HEK293 (cell line): ENCODE data around the gene GAS7.

Experiments
- HOXC10 ChIP-seq: sonication (generic); formaldehyde crosslinking; IDR thresholded peaks from 2 replicates; pipeline ENCODE4 v1.8.1; 2023; ENCODE audit warnings: mild to moderate bottlenecking, missing genetic modification reagents
- KLF17 ChIP-seq: fragments of 450-650 bp; formaldehyde crosslinking; IDR thresholded peaks from 2 replicates; pipeline ENCODE4 v1.5.1; 2016; ENCODE audit warnings: missing biosample characterization, missing genetic modification characterization
- KLF8 ChIP-seq: fragments of 450-650 bp; formaldehyde crosslinking; IDR thresholded peaks from 2 replicates; pipeline ENCODE4 v1.5.1; 2016; ENCODE audit warnings: missing biosample characterization, missing genetic modification characterization
- KLF9 ChIP-seq: fragments of 450-650 bp; formaldehyde crosslinking; IDR thresholded peaks from 2 replicates; pipeline ENCODE4 v1.5.1; 2016; ENCODE audit warnings: missing biosample characterization, missing genetic modification characterization, low read depth
- MYNN ChIP-seq: fragments of 450-650 bp; formaldehyde crosslinking; IDR thresholded peaks from 2 replicates; pipeline ENCODE4 v1.5.1; 2016; ENCODE audit warnings: missing biosample characterization, missing genetic modification characterization, borderline replicate concordance
- ZBTB11 ChIP-seq: fragments of 450-650 bp; formaldehyde crosslinking; conservative IDR thresholded peaks from 2 replicates; pipeline ENCODE4 v1.5.1; 2016; ENCODE audit warnings: low read depth, missing biosample characterization, missing genetic modification characterization
- ZFHX2 ChIP-seq: fragments of 450-650 bp; formaldehyde crosslinking; conservative IDR thresholded peaks from 2 replicates; pipeline ENCODE4 v1.5.1; 2016; ENCODE audit warnings: missing biosample characterization, missing genetic modification characterization
- ZFP37 ChIP-seq: fragments of 450-650 bp; formaldehyde crosslinking; IDR thresholded peaks from 2 replicates; pipeline ENCODE4 v1.5.1; 2016; ENCODE audit warnings: missing biosample characterization, missing genetic modification characterization
- ZNF121 ChIP-seq: fragments of 450-650 bp; formaldehyde crosslinking; IDR thresholded peaks from 2 replicates; pipeline ENCODE4 v1.5.1; 2016; ENCODE audit warnings: missing biosample characterization, missing genetic modification characterization
- ZNF16 ChIP-seq: fragments of 450-650 bp; formaldehyde crosslinking; IDR thresholded peaks from 2 replicates; pipeline ENCODE4 v1.5.1; 2016; ENCODE audit warnings: low read depth, missing biosample characterization, missing genetic modification characterization
- ZNF23 ChIP-seq: fragments of 450-650 bp; formaldehyde crosslinking; IDR thresholded peaks from 2 replicates; pipeline ENCODE4 v1.5.1; 2016; ENCODE audit warnings: missing biosample characterization, missing genetic modification characterization, borderline replicate concordance
- ZNF239 ChIP-seq: fragments of 450-650 bp; formaldehyde crosslinking; IDR thresholded peaks from 2 replicates; pipeline ENCODE4 v1.5.1; 2016; ENCODE audit warnings: missing biosample characterization, missing genetic modification characterization
- ZNF248 ChIP-seq: fragments of 450-650 bp; formaldehyde crosslinking; IDR thresholded peaks from 2 replicates; pipeline ENCODE4 v1.5.1; 2017; ENCODE audit warnings: missing biosample characterization, missing genetic modification characterization
- ZNF292 ChIP-seq: fragments of 450-650 bp; formaldehyde crosslinking; IDR thresholded peaks from 2 replicates; pipeline ENCODE4 v1.5.1; 2016; ENCODE audit warnings: low read depth, missing biosample characterization, missing genetic modification characterization, borderline replicate concordance
- ZNF404 ChIP-seq: fragments of 450-650 bp; formaldehyde crosslinking; IDR thresholded peaks from 2 replicates; pipeline ENCODE4 v1.5.1; 2017; ENCODE audit warnings: missing biosample characterization, missing genetic modification characterization
- ZNF426 ChIP-seq: fragments of 450-650 bp; formaldehyde crosslinking; IDR thresholded peaks from 2 replicates; pipeline ENCODE4 v1.5.1; 2017; ENCODE audit warnings: missing biosample characterization, missing genetic modification characterization, mild to moderate bottlenecking, inconsistent platforms, moderate library complexity
- ZNF473 ChIP-seq: fragments of 450-650 bp; formaldehyde crosslinking; IDR thresholded peaks from 2 replicates; pipeline ENCODE4 v1.5.1; 2017; ENCODE audit warnings: missing biosample characterization, missing genetic modification characterization
- ZNF48 ChIP-seq: fragments of 450-650 bp; formaldehyde crosslinking; IDR thresholded peaks from 2 replicates; pipeline ENCODE4 v1.5.1; 2016; ENCODE audit warnings: missing biosample characterization, missing genetic modification characterization
- ZNF529 ChIP-seq: fragments of 450-650 bp; formaldehyde crosslinking; IDR thresholded peaks from 2 replicates; pipeline ENCODE4 v1.5.1; 2017; ENCODE audit warnings: missing genetic modification characterization, missing biosample characterization; ENCODE audit not compliant: insufficient replicate concordance
- ZNF530 ChIP-seq: fragments of 450-650 bp; formaldehyde crosslinking; IDR thresholded peaks from 2 replicates; pipeline ENCODE4 v1.5.1; 2016; ENCODE audit warnings: low read depth, missing biosample characterization, missing genetic modification characterization
- ZNF629 ChIP-seq: fragments of 450-650 bp; formaldehyde crosslinking; IDR thresholded peaks from 2 replicates; pipeline ENCODE4 v1.5.1; 2017; ENCODE audit warnings: missing biosample characterization, missing genetic modification characterization
- ZNF658 ChIP-seq: fragments of 450-650 bp; formaldehyde crosslinking; IDR thresholded peaks from 2 replicates; pipeline ENCODE4; 2016; ENCODE audit warnings: missing biosample characterization, missing genetic modification characterization
- ZNF664 ChIP-seq: fragments of 450-650 bp; formaldehyde crosslinking; IDR thresholded peaks from 2 replicates; pipeline ENCODE4 v1.5.1; 2016; ENCODE audit warnings: missing biosample characterization, missing genetic modification characterization
- ZNF76 ChIP-seq: fragments of 450-650 bp; formaldehyde crosslinking; IDR thresholded peaks from 2 replicates; pipeline ENCODE4; 2016; ENCODE audit warnings: low read depth, missing biosample characterization, missing genetic modification characterization, borderline replicate concordance
- ZSCAN30 ChIP-seq: fragments of 450-650 bp; IDR thresholded peaks from 2 replicates; pipeline ENCODE4 v1.5.1; 2018; ENCODE audit warnings: missing biosample characterization, mild to moderate bottlenecking, missing genetic modification characterization, moderate library complexity
- TF ChIP-seq, protein P1 (sequence below): fragments of 450-650 bp; formaldehyde crosslinking; IDR thresholded peaks from 2 replicates; pipeline ENCODE4 v1.5.1; 2016; ENCODE audit warnings: missing biosample characterization, missing genetic modification characterization
- TF ChIP-seq, protein P2 (sequence below): fragments of 450-650 bp; formaldehyde crosslinking; IDR thresholded peaks from 2 replicates; pipeline ENCODE4 v1.5.1; 2016; ENCODE audit warnings: missing biosample characterization, missing genetic modification characterization, borderline replicate concordance
- TF ChIP-seq, protein P3 (sequence below): fragments of 450-650 bp; formaldehyde crosslinking; IDR thresholded peaks from 2 replicates; pipeline ENCODE4 v1.5.1; 2016; ENCODE audit warnings: missing biosample characterization, missing genetic modification characterization
- TF ChIP-seq, protein P4 (sequence below): fragments of 450-650 bp; formaldehyde crosslinking; IDR thresholded peaks from 2 replicates; pipeline ENCODE4 v1.5.1; 2016; ENCODE audit warnings: missing biosample characterization, missing genetic modification characterization

GAS7 gene

GRCh38 chr17:10198509-10199249 lies at the start of gene GAS7 (continued):
- TF ChIP-seq, protein P1, sequence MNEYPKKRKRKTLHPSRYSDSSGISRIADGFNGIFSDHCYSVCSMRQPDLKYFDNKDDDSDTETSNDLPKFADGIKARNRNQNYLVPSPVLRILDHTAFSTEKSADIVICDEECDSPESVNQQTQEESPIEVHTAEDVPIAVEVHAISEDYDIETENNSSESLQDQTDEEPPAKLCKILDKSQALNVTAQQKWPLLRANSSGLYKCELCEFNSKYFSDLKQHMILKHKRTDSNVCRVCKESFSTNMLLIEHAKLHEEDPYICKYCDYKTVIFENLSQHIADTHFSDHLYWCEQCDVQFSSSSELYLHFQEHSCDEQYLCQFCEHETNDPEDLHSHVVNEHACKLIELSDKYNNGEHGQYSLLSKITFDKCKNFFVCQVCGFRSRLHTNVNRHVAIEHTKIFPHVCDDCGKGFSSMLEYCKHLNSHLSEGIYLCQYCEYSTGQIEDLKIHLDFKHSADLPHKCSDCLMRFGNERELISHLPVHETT (tag by site-specific recombination), result no peak
- TF ChIP-seq ZNF76 (tag by site-specific recombination) (no peak), ZNF664 (tag by site-specific recombination) (no peak), ZFHX2 (tag by site-specific recombination) (no peak), MYNN (tag by site-specific recombination) (no peak), ZNF629 (tag by site-specific recombination) (no peak), KLF9 (peak; percentile 35; the same call in 1 of the 2 replicates), ZBTB11 (tag by site-specific recombination) (no peak), ZNF473 (tag by site-specific recombination) (no peak), ZNF658 (no peak), KLF8 (peak; percentile 36; the same call in 1 of the 2 replicates), KLF17 (tag by site-specific recombination) (no peak), ZSCAN30 (tag by site-specific recombination) (no peak), HOXC10 (CRISPR knock-in tag) (no peak), ZNF529 (tag by site-specific recombination) (no peak), ZNF121 (no peak), ZNF48 (tag by site-specific recombination) (no peak), ZNF426 (tag by site-specific recombination) (no peak), ZNF16 (no peak), ZFP37 (no peak), ZNF248 (tag by site-specific recombination) (no peak), ZNF530 (tag by site-specific recombination) (no peak), ZNF404 (no peak), ZNF292 (tag by site-specific recombination) (no peak), ZNF239 (tag by site-specific recombination) (no peak), ZNF23 (tag by site-specific recombination) (no peak)
- TF ChIP-seq, protein P2, sequence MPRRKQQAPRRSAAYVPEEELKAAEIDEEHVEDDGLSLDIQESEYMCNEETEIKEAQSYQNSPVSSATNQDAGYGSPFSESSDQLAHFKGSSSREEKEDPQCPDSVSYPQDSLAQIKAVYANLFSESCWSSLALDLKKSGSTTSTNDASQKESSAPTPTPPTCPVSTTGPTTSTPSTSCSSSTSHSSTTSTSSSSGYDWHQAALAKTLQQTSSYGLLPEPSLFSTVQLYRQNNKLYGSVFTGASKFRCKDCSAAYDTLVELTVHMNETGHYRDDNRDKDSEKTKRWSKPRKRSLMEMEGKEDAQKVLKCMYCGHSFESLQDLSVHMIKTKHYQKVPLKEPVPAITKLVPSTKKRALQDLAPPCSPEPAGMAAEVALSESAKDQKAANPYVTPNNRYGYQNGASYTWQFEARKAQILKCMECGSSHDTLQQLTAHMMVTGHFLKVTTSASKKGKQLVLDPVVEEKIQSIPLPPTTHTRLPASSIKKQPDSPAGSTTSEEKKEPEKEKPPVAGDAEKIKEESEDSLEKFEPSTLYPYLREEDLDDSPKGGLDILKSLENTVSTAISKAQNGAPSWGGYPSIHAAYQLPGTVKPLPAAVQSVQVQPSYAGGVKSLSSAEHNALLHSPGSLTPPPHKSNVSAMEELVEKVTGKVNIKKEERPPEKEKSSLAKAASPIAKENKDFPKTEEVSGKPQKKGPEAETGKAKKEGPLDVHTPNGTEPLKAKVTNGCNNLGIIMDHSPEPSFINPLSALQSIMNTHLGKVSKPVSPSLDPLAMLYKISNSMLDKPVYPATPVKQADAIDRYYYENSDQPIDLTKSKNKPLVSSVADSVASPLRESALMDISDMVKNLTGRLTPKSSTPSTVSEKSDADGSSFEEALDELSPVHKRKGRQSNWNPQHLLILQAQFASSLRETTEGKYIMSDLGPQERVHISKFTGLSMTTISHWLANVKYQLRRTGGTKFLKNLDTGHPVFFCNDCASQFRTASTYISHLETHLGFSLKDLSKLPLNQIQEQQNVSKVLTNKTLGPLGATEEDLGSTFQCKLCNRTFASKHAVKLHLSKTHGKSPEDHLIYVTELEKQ (tag by site-specific recombination), result no peak
- TF ChIP-seq, protein P3, sequence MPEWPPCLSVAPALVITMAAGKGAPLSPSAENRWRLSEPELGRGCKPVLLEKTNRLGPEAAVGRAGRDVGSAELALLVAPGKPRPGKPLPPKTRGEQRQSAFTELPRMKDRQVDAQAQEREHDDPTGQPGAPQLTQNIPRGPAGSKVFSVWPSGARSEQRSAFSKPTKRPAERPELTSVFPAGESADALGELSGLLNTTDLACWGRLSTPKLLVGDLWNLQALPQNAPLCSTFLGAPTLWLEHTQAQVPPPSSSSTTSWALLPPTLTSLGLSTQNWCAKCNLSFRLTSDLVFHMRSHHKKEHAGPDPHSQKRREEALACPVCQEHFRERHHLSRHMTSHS, result no peak
- TF ChIP-seq, protein P4, sequence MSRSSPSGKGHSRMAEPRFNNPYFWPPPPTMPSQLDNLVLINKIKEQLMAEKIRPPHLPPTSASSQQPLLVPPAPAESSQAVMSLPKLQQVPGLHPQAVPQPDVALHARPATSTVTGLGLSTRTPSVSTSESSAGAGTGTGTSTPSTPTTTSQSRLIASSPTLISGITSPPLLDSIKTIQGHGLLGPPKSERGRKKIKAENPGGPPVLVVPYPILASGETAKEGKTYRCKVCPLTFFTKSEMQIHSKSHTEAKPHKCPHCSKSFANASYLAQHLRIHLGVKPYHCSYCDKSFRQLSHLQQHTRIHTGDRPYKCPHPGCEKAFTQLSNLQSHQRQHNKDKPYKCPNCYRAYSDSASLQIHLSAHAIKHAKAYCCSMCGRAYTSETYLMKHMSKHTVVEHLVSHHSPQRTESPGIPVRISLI (tag by site-specific recombination), result no peak
